Measurements from ENCODE around the gene BCKDK.
"Not testable (repeated sequence)": the region's sequence is repeated elsewhere in the genome, so short reads cannot be mapped to it uniquely, and the experiment has no call there.

Gene BCKDK

GRCh38 chr16:31144418-31144817 lies 36.2 kb downstream of the BCKDK start:
- not testable (repeated sequence) for DNase-seq

GRCh38 chr16:31145398-31145990 lies 37.3 kb downstream of the BCKDK start:
- no peak for DNase-seq

DNA sequence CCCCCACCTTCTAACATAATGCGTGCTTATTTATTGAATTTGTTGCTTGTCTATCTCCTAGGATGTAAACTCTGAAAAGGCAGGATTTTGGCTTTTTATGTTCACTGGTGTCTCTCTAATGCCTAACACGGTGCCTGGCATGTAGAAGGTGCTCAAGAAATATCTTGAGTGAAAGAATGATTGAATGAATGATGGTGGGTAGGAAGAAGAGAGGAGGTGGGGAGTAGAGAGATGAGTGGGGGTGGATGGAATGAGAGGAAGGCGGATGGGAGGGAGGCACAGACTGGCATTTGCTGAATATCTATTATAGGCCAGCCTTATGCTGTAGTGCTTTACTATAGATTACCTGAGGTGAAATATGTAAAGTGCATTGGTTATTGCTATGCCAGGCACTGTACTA lies 39.4 kb downstream of the BCKDK start:
- no peak for DNase-seq

- no peak for DNase-seq
Measured at GRCh38 chr16:31148281-31148728, 40.1 kb downstream of the BCKDK start.

- DNase-seq = no peak
Measured at GRCh38 chr16:31148896-31149295, 40.7 kb downstream of the BCKDK start.

DNA sequence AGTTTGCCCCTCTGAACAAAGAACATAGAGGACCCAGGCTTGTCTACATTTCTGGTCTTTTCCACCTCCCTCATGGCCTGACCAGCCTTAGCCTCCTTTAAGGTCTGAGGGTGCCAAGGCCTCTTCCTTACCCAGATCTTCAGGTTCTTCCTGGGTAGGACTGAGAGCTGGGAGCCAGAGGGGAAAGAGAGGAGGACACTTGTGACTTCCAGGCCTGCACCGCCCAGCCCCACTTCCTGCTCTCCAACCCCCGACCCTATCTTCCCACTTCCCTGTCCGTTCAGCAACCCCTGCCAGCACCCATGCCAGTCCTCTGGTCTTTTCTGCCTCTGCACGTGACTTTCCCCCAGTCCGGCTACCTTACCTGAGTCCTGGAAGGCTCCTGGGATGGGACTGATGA lies 41.1 kb downstream of the BCKDK start:
- no peak for DNase-seq

DNA sequence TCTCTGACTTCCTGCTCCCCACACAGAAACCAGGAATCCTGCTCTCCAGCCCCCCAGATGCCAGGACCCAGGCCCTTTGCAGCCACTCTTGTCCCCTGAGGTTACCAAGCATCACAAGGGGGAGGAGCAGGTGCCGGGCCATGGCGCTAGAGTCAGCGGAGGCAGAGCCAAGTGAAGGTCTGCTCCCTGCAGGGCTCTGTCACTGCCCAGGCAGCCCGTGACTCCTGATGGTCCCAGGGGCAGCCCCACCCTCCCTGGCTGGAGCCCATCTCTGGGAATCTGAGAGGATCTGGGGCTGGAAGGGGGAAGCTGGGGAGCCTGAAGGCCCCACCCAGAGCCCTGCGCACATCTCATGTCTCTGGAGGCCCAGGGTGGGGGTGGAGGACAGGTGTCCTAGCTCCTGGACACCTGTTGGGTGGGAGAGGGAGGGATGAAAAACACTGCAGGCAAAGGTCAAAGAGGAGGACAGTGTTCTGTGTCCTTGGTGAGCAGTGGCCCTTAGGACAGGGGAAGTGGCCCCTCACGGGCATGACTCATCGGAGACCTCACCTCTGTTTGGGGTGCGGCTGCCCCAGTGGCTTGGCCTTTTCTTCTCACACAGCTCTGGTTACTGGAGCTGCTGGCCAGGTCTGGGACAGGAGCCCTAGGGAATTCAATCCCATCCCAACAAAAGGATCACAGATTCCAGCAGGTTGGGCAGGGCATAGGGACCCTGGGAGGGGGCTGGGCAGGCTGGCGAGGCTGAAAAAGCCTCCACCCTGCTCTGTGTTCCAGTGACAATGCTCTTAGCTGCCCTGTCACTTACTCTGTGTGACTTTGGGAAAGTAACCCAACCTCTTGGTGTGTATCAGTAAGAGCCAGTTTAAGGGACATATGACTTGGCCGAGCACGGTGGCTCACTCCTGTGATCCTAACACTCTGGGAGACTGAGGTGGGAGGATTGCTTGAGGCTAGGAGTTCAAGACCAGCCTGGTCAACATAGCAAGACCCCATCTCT lies 42.0 kb downstream of the BCKDK start, which contains the start of gene PRSS36:
Gene PRSS36, minus strand, starts transcription at position 173 of the 997 bp plus-strand sequence. Its CDS starts 31 bp downstream, at position 142.
- DNase-seq = no peak

GRCh38 chr16:31150976-31151375 lies 42.8 kb downstream of the BCKDK start:
- DNase-seq = not testable (repeated sequence)

DNA sequence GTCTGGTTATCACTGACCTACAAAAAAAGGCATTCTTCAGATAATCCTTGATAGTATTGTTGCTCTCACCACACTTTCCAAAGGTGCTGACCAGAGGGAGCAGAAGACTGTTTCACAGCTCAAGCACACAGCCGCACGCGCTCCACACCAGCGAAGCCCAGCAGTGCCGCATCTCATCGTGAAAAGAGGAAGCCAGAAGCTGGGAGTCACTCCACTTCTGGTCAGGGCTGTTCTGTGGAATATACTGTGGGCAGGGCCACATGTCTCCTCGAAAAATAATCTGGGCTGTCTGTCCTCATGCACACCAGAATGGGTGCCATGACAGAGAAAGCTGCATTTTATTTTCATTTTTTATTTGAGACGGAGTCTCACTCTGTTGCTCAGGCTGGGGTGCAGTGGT lies 49.0 kb downstream of the BCKDK start:
- no peak for DNase-seq
